ENCODE measurements around the gene RHOXF2B.
"Not testable (repeated sequence)": the region's sequence is repeated elsewhere in the genome, so short reads cannot be mapped to it uniquely, and the experiment has no call there.

The RHOXF2B gene

DNA sequence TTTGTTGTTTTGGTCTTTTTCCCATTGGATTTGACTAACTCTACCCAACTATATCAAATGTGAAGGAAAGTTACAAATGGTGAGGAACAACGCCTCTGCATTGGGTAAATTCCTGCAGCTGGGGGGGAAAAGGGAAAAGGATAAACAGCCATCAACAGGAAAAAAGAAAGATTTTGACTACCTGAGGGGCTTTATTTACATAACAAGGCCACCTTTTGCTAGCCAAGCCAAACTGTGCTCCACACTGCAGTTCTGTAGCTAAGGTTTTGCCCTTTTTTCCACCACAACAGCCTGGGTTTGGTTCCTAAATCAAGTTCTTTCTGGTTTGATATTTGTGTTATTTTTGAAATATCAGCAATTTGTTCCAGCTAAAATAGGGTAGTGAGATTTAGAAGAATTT lies 40.8 kb downstream of the RHOXF2B start:
- no peak overlapping the region for H4K8ac ChIP-seq (ENCODE audit: low read depth, low read length)
- H3K4me3 ChIP-seq (ENCODE audit: low read length in 2 of 2) = no peak overlapping the region
- H3K79me1 ChIP-seq (ENCODE audit: low read depth, low read length) = no peaks in the 10 kb centered on the region
- H3K23ac ChIP-seq (ENCODE audit: low read depth, low read length, poor library complexity) = no peak overlapping the region
- no peak overlapping the region for H3K4ac ChIP-seq (ENCODE audit: low read length)
- H3K36me3 ChIP-seq (replicated peaks in 1 of 2; ENCODE audit: control insufficient read depth in 2 of 2, insufficient read depth in 2 of 2, low read length in 2 of 2) = no peaks in the 10 kb centered on the region
- no peaks in the 10 kb centered on the region for H3K4me1 ChIP-seq (ENCODE audit: control insufficient read depth in 2 of 2, insufficient read depth in 1 of 2, low read depth in 1 of 2, low read length in 2 of 2)
- H2AK5ac ChIP-seq (ENCODE audit: low read depth, low read length) = no peak overlapping the region
- DNase-seq (ENCODE audit: low spot score) = no peak
- no CpG with 5 or more reads among the region's 1 CpG for WGBS, 2 donors (ENCODE audit: extremely low coverage in 2 of 2, insufficient read length in 2 of 2, insufficient replicate concordance in 1 of 2)
- no peak overlapping the region for H2BK120ac ChIP-seq (ENCODE audit: low read depth, low read length)
- no peak overlapping the region for H2BK12ac ChIP-seq (ENCODE audit: low read length)
- no peaks in the 10 kb centered on the region for H3K9me3 ChIP-seq (replicated peaks in 1 of 2; ENCODE audit: control insufficient read depth in 2 of 2, insufficient read depth in 1 of 2, low read depth in 1 of 2, low read length in 2 of 2)
- H3K27me3 ChIP-seq (ENCODE audit: control insufficient read depth in 3 of 3, insufficient read depth in 3 of 3, low read depth in 1 of 3, low read length in 3 of 3) = peaks cover 0 to 10% (median 0%) of the 10 kb centered on the region in 3 experiments
- no peak overlapping the region for H2BK5ac ChIP-seq (ENCODE audit: low read length)
- no peak overlapping the region for H3K27ac ChIP-seq (replicated peaks; ENCODE audit: low read length)
- H3K18ac ChIP-seq (ENCODE audit: low read length) = no peak overlapping the region
- H4K91ac ChIP-seq (ENCODE audit: low read depth, low read length, poor library complexity) = no peak overlapping the region
- H2BK15ac ChIP-seq (ENCODE audit: low read length) = no peak overlapping the region
- H3K9ac ChIP-seq (ENCODE audit: low read depth, low read length, poor library complexity) = no peak overlapping the region
- no peak overlapping the region for H3K14ac ChIP-seq (ENCODE audit: low read length)
- H3K4me2 ChIP-seq (ENCODE audit: insufficient read depth, low read length, poor library complexity, severe bottlenecking) = no peak overlapping the region
- no peak overlapping the region for H2AFZ ChIP-seq (ENCODE audit: low read length)

DNA sequence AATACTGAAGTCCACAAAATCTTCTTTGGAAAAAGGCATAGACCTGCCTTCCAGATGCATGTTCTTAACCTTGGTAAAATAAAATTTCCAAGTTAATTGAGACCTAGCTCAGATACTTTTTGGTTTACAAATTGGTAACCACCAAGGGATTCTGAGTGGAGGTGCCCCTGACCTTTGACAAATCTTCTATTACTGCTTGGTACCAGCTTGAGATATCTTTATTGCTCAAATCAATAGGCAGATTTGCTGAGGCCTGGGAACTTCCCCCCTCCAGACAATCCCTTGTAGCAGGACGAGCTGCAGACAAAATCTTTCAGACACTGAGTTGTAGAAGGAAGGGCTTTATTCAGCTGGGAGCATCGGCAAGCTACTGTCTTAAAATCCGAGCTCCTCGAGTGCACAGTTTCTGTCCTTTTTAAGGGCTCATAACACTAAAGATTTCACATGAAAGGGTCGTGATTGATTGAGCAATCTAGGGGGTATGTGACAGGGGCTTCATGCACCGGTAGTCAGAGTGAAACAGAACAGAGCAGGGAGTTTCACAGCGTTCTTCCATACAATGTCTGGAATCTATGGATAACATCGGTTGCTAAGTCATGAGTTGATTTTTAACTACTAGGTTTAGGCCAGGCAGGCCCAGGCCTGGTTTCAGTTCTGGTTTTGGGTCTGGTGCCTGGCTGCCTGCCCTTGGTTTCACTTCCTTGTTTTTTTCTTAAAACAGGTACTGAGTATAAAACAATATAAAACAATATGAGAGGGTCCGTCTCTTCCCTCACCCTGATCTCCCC lies 41.8 kb downstream of the RHOXF2B start:
- H3K4me2 ChIP-seq (ENCODE audit: insufficient read depth, low read length, poor library complexity, severe bottlenecking); H2BK12ac ChIP-seq (ENCODE audit: low read length); H3K79me1 ChIP-seq (ENCODE audit: low read depth, low read length); DNase-seq (ENCODE audit: low spot score); H3K18ac ChIP-seq (ENCODE audit: low read length); H3K4ac ChIP-seq (ENCODE audit: low read length); H3K14ac ChIP-seq (ENCODE audit: low read length); H3K27ac ChIP-seq (replicated peaks; ENCODE audit: low read length); H3K23ac ChIP-seq (ENCODE audit: low read depth, low read length, poor library complexity); H4K8ac ChIP-seq (ENCODE audit: low read depth, low read length); H4K91ac ChIP-seq (ENCODE audit: low read depth, low read length, poor library complexity); H2BK15ac ChIP-seq (ENCODE audit: low read length); H2BK120ac ChIP-seq (ENCODE audit: low read depth, low read length); H2AK5ac ChIP-seq (ENCODE audit: low read depth, low read length); H3K9ac ChIP-seq (ENCODE audit: low read depth, low read length, poor library complexity); H2BK5ac ChIP-seq (ENCODE audit: low read length); H3K4me1 ChIP-seq (ENCODE audit: control insufficient read depth in 2 of 2, insufficient read depth in 1 of 2, low read depth in 1 of 2, low read length in 2 of 2); H3K9me3 ChIP-seq (replicated peaks in 1 of 2; ENCODE audit: control insufficient read depth in 2 of 2, insufficient read depth in 1 of 2, low read depth in 1 of 2, low read length in 2 of 2); H2AFZ ChIP-seq (ENCODE audit: low read length); H3K27me3 ChIP-seq (ENCODE audit: control insufficient read depth in 3 of 3, insufficient read depth in 3 of 3, low read depth in 1 of 3, low read length in 3 of 3); H3K4me3 ChIP-seq (ENCODE audit: low read length in 2 of 2); H3K36me3 ChIP-seq (replicated peaks in 1 of 2; ENCODE audit: control insufficient read depth in 2 of 2, insufficient read depth in 2 of 2, low read length in 2 of 2): not testable (repeated sequence)
- WGBS, 2 donors (ENCODE audit: extremely low coverage in 2 of 2, insufficient read length in 2 of 2, insufficient replicate concordance in 1 of 2) = no CpG with 5 or more reads among the region's 9 CpGs

DNA sequence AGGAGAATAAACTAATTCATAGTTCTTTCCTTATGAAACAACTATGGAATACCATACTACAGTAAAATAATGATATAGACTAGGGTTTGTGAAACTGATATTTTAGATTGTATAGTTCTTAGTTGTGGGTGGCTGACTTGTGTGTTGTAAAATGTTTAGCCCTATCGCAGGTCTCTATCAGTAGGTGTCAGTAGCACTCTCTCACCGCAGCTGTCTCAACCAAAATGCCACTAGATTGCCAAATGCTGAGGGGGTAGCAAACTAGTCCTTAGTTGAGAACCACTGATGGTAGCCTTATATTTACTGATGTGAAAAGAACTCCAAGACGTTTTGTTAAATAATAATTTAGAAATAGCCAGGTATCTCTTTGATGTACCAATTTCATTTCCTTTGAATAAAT lies 48.1 kb downstream of the RHOXF2B start:
- Histone ChIP-seq H3K18ac (ENCODE audit: low read length) (no peak overlapping the region), H3K79me1 (ENCODE audit: low read depth, low read length) (no peaks in the 10 kb centered on the region), H3K4ac (ENCODE audit: low read length) (no peak overlapping the region), H2BK120ac (ENCODE audit: low read depth, low read length) (no peak overlapping the region), H3K4me1 (ENCODE audit: control insufficient read depth in 2 of 2, insufficient read depth in 1 of 2, low read depth in 1 of 2, low read length in 2 of 2) (no peaks in the 10 kb centered on the region), H3K9me3 (replicated peaks in 1 of 2; ENCODE audit: control insufficient read depth in 2 of 2, insufficient read depth in 1 of 2, low read depth in 1 of 2, low read length in 2 of 2) (no peaks in the 10 kb centered on the region), H3K14ac (ENCODE audit: low read length) (no peak overlapping the region), H3K9ac (ENCODE audit: low read depth, low read length, poor library complexity) (no peak overlapping the region), H2AK5ac (ENCODE audit: low read depth, low read length) (no peak overlapping the region), H3K36me3 (replicated peaks in 1 of 2; ENCODE audit: control insufficient read depth in 2 of 2, insufficient read depth in 2 of 2, low read length in 2 of 2) (no peaks in the 10 kb centered on the region), H3K27me3 (ENCODE audit: control insufficient read depth in 3 of 3, insufficient read depth in 3 of 3, low read depth in 1 of 3, low read length in 3 of 3) (no peaks in the 10 kb centered on the region), H3K4me3 (ENCODE audit: low read length in 2 of 2) (no peak overlapping the region), H4K91ac (ENCODE audit: low read depth, low read length, poor library complexity) (no peak overlapping the region), H2AFZ (ENCODE audit: low read length) (no peak overlapping the region), H3K27ac (replicated peaks; ENCODE audit: low read length) (no peak overlapping the region), H2BK15ac (ENCODE audit: low read length) (no peak overlapping the region), H4K8ac (ENCODE audit: low read depth, low read length) (no peak overlapping the region), H2BK12ac (ENCODE audit: low read length) (no peak overlapping the region), H3K23ac (ENCODE audit: low read depth, low read length, poor library complexity) (no peak overlapping the region), H3K4me2 (ENCODE audit: insufficient read depth, low read length, poor library complexity, severe bottlenecking) (no peak overlapping the region), H2BK5ac (ENCODE audit: low read length) (no peak overlapping the region)
- no peak for DNase-seq (ENCODE audit: low spot score)
- WGBS, 2 donors (ENCODE audit: extremely low coverage in 2 of 2, insufficient read length in 2 of 2, insufficient replicate concordance in 1 of 2) = no CpG with 5 or more reads among the region's 3 CpGs

DNA sequence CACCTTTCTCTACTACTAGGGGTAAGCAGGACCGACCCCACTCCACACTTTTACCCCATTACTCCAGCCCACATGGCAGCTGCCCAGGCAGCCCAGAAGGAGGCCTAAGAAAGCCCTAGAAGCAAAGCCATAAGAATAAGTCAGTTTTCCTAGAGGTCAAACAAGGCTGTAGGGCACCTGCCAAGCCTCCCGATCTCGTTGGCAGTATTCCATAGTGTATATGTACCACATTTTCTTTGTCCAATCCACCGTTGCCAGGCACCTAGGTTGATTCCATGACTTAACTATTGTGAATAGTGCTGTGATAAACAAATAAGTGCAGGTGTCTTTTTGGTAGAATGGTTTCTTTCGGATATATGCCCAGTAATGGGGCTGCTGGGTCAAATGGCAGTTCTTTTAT lies 54.2 kb downstream of the RHOXF2B start:
- H3K4me1 ChIP-seq (ENCODE audit: control insufficient read depth in 2 of 2, insufficient read depth in 1 of 2, low read depth in 1 of 2, low read length in 2 of 2) = no peaks in the 10 kb centered on the region
- no peak overlapping the region for H2BK12ac ChIP-seq (ENCODE audit: low read length)
- H3K36me3 ChIP-seq (replicated peaks in 1 of 2; ENCODE audit: control insufficient read depth in 2 of 2, insufficient read depth in 2 of 2, low read length in 2 of 2) = no peaks in the 10 kb centered on the region
- H2AFZ ChIP-seq (ENCODE audit: low read length) = no peak overlapping the region
- no CpG with 5 or more reads among the region's 5 CpGs for WGBS, 2 donors (ENCODE audit: extremely low coverage in 2 of 2, insufficient read length in 2 of 2, insufficient replicate concordance in 1 of 2)
- H2BK5ac ChIP-seq (ENCODE audit: low read length) = no peak overlapping the region
- no peak overlapping the region for H4K91ac ChIP-seq (ENCODE audit: low read depth, low read length, poor library complexity)
- no peak overlapping the region for H3K14ac ChIP-seq (ENCODE audit: low read length)
- no peak overlapping the region for H3K18ac ChIP-seq (ENCODE audit: low read length)
- H3K23ac ChIP-seq (ENCODE audit: low read depth, low read length, poor library complexity) = no peak overlapping the region
- no peak overlapping the region for H3K4me2 ChIP-seq (ENCODE audit: insufficient read depth, low read length, poor library complexity, severe bottlenecking)
- H3K9ac ChIP-seq (ENCODE audit: low read depth, low read length, poor library complexity) = no peak overlapping the region
- H3K4ac ChIP-seq (ENCODE audit: low read length) = no peak overlapping the region
- H3K4me3 ChIP-seq (ENCODE audit: low read length in 2 of 2) = no peak overlapping the region
- H4K8ac ChIP-seq (ENCODE audit: low read depth, low read length) = no peak overlapping the region
- H3K79me1 ChIP-seq (ENCODE audit: low read depth, low read length) = no peaks in the 10 kb centered on the region
- no peak overlapping the region for H2BK120ac ChIP-seq (ENCODE audit: low read depth, low read length)
- H3K27ac ChIP-seq (replicated peaks; ENCODE audit: low read length) = no peak overlapping the region
- H3K9me3 ChIP-seq (replicated peaks in 1 of 2; ENCODE audit: control insufficient read depth in 2 of 2, insufficient read depth in 1 of 2, low read depth in 1 of 2, low read length in 2 of 2) = no peaks in the 10 kb centered on the region
- H2AK5ac ChIP-seq (ENCODE audit: low read depth, low read length) = no peak overlapping the region
- DNase-seq (ENCODE audit: low spot score) = no peak
- H2BK15ac ChIP-seq (ENCODE audit: low read length) = no peak overlapping the region
- peaks cover 0 to 17% (median 0%) of the 10 kb centered on the region in 3 experiments for H3K27me3 ChIP-seq (ENCODE audit: control insufficient read depth in 3 of 3, insufficient read depth in 3 of 3, low read depth in 1 of 3, low read length in 3 of 3)

Data from neuronal stem cell (in vitro differentiated cells).